GM12891 (cell line): ENCODE measurements around the gene AXL.
"Not testable (repeated sequence)": the region's sequence is repeated elsewhere in the genome, so short reads cannot be mapped to it uniquely, and the experiment has no call there.

Experiments
- DNase-seq: peaks from one replicate; pipeline ENCODE4 v3.0.0; 2011; ENCODE audit warnings: low spot score; ENCODE audit not compliant: insufficient read length
- FAIRE-seq: peaks from 2 replicates; lab custom pipeline; 2011; peaks lifted over from hg19 to GRCh38; lab: Jason Lieb, UNC
- PAX5 ChIP-seq: IDR thresholded peaks from 2 replicates; pipeline ENCODE4 v1.6.1; 2011; ENCODE audit warnings: low read length, moderate library complexity, mild to moderate bottlenecking; ENCODE audit not compliant: insufficient read depth, severe bottlenecking
- POLR2A ChIP-seq: IDR thresholded peaks from 2 replicates; pipeline ENCODE4 v1.6.1; 2011; ENCODE audit warnings: low read depth, low read length, control low read depth
- POLR2AphosphoS5 ChIP-seq: IDR thresholded peaks from 2 replicates; pipeline ENCODE4 v1.6.1; 2011; ENCODE audit warnings: low read depth, low read length, control low read depth
- POU2F2 ChIP-seq: IDR thresholded peaks from 2 replicates; pipeline ENCODE4 v1.6.1; 2011; ENCODE audit warnings: low read depth, mild to moderate bottlenecking, control low read depth, low read length, moderate library complexity
- SPI1 ChIP-seq: IDR thresholded peaks from 2 replicates; pipeline ENCODE4 v1.6.1; 2011; ENCODE audit warnings: low read depth, low read length, control low read depth
- TAF1 ChIP-seq: IDR thresholded peaks from 2 replicates; pipeline ENCODE4 v1.6.1; 2011; ENCODE audit warnings: low read depth, low read length, control low read depth

The AXL gene

DNA sequence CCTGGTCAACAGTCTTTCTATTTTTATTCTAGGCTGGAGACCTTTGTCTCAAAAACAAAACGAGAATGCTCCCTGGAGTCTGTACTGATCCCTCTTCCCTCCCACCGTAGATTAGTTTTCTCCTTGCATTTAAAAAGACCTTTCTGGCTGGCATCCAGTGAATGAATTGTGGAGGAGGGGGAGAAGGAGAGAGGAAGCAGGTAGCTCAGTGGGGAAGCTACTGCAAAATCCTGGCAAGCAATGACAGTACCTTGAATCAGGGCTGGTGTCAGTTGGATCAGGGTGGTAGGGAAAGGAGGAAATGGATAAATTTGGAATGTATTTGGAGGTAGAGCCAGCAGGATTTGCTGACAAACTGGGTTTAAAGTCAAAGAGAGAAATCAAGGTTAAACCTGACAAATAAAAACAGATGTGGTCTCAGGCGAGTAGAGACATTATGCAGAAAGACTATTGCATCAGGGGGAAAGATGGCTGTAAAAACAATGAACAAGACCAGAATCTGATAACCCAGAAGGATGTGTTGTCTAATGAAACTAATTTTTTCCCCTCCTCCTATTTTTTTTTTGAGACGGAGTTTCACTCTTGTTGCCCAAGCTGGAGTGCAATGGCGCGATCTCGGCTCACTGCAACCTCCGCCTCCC is 29.5 kb upstream of the AXL start:
- FAIRE-seq: no peak
- no peak for TF ChIP-seq TAF1
- TF ChIP-seq POLR2AphosphoS5: no peak
- no peak for TF ChIP-seq PAX5
- no peak for TF ChIP-seq POU2F2
- no peak for TF ChIP-seq SPI1
- TF ChIP-seq POLR2A: no peak

DNA sequence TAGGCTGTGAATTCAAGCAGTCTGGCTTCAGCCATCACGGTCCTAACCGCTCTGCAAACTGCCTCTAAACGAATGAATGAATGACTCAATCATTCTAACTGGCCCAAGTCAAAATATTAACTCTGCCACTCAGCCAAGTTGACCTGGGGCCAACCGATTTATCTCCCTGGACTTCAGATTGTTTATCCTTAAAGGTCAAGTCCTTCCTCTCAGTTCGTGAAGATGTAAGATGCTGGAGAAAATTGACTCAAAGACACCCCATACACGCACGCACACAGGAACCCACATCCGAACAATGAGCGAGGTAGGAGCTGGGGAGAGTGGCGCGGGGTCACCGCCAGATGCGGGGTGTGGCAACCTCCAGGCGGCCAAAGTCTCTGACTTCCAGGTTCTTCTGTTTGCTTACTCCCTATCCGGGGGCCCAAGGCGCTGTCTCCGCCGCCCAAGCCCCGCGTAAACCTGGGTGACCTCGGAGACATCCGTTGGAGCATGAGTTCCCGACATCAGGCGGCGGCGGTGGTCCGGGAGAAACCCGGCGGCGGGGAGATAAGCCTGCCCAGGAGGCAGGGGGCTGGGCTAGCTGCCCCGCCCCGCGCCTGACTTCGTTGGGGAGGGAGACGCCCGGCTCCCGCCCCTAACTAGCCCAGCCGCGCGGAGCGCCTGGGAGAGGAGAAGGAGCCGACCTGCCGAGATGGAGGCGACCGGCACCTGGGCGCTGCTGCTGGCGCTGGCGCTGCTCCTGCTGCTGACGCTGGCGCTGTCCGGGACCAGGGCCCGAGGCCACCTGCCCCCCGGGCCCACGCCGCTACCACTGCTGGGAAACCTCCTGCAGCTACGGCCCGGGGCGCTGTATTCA is 26.2 kb upstream of the AXL start, which contains the start of gene CYP2S1:
Gene CYP2S1 (plus strand): TSS at position 646 of the 856 bp plus-strand sequence. CDS start 46 bp downstream, at position 692.
- TF ChIP-seq PAX5: no peak
- TF ChIP-seq POU2F2: no peak
- no peak for TF ChIP-seq POLR2A
- no peak for TF ChIP-seq POLR2AphosphoS5
- TF ChIP-seq TAF1: no peak
- no peak for TF ChIP-seq SPI1

More for the DNA sequence above, 29.5 kb upstream of the AXL start:
- no peak for DNase-seq

DNA sequence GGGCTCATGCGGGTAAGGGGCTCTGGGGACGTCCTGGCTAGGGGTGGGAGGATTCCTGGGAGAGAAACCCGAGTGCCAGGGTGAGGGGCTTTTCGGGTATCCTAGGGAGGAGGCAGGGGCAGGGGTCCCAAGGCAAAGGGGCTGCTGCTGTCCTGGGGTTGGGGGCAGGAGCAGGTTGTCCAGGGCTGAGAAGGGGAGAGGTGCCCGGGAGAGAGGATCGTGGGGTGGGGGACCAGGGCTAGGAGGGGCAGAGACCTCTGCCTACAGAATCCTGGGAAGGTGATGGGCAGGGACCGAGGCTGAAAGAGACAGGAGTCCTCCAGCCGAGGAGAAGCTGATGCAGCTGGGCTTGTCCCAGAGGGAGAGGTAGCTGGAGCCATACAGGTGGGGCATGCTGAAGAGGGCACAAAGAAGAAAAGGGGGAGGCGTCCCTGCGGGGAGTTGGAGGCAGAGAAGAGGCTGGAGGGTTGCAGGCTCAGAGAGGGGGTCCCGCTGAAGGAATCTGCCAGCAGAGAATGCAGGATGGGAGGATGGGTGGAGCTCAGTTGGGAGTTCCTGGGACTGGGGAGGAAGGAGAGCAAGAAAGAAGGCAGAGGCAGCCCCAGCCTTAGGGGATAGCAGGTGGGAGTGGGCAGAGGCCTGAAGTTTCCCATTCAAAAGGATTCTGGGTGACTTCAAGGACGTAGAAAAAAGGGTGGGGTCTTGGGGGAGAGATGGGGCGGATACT is 25.4 kb upstream of the AXL start:
- TF ChIP-seq POLR2A: no peak
- no peak for TF ChIP-seq TAF1
- TF ChIP-seq POLR2AphosphoS5: no peak
- FAIRE-seq (no peak), DNase-seq (no peak)

More for the DNA sequence above, 26.2 kb upstream of the AXL start, which contains the start of gene CYP2S1:
- FAIRE-seq (no peak), DNase-seq (no peak)

DNA sequence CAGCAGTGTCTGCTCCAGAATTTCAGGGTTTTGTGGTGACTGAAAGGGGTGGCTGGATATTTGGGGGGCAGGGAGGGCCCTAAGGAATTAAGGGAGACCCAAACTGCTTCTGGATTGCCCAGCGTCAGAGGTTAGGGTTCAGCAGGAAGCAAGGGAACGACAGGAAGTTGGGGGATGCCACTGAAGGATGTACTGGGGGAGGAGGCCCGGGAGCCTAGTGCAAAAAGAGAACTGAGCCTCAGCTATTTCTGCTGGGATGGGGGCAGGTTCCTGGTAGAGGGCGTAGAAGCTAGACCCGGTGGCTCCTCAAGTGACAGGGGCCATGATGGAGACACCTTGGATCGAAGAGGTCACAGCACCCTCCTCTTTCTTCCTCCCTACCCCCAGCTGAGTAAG is 24.9 kb upstream of the AXL start:
- no peak for FAIRE-seq
- DNase-seq: no peak
- TF ChIP-seq PAX5 (no peak), TAF1 (no peak), POLR2A (no peak), POU2F2 (no peak), POLR2AphosphoS5 (no peak), SPI1 (no peak)

DNA sequence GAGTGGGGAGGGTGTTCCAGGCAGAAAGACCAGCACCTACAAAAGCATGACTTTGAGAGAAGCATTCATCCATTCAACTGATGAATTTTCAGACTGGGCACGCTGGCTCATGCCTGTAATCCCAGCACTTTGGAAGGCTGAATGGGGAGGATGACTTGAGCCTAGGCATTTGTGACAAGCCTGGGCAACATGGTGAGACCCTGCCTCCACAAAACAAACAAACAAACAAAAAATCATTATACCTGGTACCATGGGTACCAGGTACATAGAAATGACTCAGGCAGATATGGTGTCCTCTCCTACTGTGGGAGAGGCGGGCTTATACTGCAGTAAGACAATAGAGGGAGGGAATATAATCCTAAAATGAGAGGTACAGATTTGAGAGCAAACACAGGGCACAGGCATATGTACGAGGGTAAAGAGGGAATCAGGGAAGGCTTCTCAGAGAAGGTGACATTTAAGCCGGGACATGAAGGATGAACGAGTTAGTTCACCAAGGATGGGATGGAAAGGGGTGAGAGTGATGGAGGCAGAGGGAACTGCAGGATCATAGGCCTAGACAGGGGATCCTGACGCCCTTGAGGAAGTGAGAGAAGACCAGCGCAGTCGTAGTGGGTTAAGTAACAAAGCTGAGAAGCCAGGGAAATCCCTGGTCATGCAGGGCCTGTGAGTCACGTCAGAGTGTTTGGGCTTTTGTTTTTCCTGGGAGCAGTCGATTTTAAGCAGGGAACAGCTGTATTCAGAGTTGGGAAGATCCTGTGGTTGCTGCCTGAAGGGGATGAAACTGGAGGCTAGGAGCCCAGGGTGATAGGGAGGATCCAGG is 23.1 kb upstream of the AXL start:
- no peak for TF ChIP-seq POLR2AphosphoS5
- peak; percentile 75 for TF ChIP-seq SPI1
- no peak for TF ChIP-seq POU2F2
- no peak for DNase-seq
- FAIRE-seq: no peak

DNA sequence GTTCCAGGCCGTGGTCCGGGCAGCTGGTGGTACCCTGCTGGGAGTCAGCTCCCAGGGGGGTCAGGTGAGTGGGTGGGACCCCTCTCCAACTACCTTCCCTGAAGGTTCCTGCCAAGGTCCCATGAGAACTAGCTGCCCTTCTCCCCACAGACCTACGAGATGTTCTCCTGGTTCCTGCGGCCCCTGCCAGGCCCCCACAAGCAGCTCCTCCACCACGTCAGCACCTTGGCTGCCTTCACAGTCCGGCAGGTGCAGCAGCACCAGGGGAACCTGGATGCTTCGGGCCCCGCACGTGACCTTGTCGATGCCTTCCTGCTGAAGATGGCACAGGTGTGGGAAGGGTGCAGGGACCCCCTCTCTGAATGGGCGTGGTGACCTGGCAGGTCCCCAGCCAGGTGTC is 20.5 kb upstream of the AXL start:
- no peak for TF ChIP-seq PAX5
- TF ChIP-seq POU2F2: no peak
- no peak for TF ChIP-seq POLR2A
- no peak for TF ChIP-seq TAF1
- no peak for TF ChIP-seq SPI1
- no peak for TF ChIP-seq POLR2AphosphoS5
- DNase-seq (no peak), FAIRE-seq (no peak)

DNA sequence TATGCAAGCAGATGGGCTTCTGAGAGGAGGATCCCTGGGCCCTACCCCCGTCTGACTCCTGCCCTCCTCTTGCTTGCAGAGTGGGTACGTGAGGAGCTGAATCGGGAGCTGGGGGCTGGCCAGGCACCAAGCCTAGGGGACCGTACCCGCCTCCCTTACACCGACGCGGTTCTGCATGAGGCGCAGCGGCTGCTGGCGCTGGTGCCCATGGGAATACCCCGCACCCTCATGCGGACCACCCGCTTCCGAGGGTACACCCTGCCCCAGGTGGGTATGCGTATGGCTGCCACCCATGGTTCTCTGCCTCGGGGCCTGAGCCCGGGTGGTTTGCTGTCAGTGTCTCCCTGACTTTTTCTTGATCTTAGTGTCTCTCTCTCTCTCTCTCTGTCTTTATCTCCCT is 15.7 kb upstream of the AXL start:
- no peak for FAIRE-seq
- no peak for DNase-seq
- no peak for TF ChIP-seq SPI1
- TF ChIP-seq PAX5: no peak
- TF ChIP-seq POLR2AphosphoS5: no peak
- TF ChIP-seq TAF1: no peak
- TF ChIP-seq POU2F2: no peak

DNA sequence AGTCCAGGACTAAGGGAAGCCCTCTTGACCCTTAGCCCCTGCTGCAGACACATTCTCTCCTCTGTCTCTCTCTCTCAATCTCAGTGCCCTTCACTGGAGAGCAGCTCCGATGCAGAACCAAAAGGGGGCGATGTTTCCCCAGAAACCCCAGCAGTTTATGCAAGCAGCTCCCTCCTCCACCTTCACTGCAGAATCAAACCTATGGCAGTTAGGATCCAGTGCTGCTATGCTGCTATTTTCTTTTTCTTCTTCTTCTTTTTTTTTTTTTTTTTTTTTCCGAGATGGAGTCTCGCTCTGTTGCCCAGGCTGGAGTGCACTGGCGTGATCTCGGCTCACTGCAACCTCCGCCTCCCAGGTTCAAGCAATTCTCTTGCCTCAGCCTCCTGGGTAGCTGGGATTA is 14.7 kb upstream of the AXL start:
- DNase-seq: not testable (repeated sequence)
- peak; percentile 31 for FAIRE-seq

DNA sequence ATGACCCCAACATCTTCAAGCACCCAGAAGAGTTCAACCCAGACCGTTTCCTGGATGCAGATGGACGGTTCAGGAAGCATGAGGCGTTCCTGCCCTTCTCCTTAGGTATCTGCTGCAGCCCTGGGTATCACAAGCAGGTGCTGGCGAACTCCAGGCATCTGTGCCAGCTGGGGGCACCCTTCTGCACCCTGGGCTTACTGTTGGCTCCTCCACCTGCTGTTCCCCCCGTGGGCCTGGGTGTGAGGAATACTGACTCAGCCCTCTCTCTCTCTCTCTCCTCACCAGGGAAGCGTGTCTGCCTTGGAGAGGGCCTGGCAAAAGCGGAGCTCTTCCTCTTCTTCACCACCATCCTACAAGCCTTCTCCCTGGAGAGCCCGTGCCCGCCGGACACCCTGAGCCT is 13.0 kb upstream of the AXL start:
- DNase-seq (no peak), FAIRE-seq (no peak)
- TF ChIP-seq TAF1 (no peak), SPI1 (no peak), POU2F2 (no peak), POLR2AphosphoS5 (no peak), POLR2A (no peak), PAX5 (no peak)
